GM12891 (cell line): ENCODE measurements around the gene SDK1.

Experiments used
- DNase-seq: peaks from one replicate; pipeline ENCODE4 v3.0.0; 2011; ENCODE audit warnings: low spot score; ENCODE audit not compliant: insufficient read length
- FAIRE-seq: peaks from 2 replicates; lab custom pipeline; 2011; peaks lifted over from hg19 to GRCh38; lab: Jason Lieb, UNC
- PAX5 ChIP-seq: IDR thresholded peaks from 2 replicates; pipeline ENCODE4 v1.6.1; 2011; ENCODE audit warnings: low read length, moderate library complexity, mild to moderate bottlenecking; ENCODE audit not compliant: insufficient read depth, severe bottlenecking
- POLR2A ChIP-seq: IDR thresholded peaks from 2 replicates; pipeline ENCODE4 v1.6.1; 2011; ENCODE audit warnings: low read depth, low read length, control low read depth
- POLR2AphosphoS5 ChIP-seq: IDR thresholded peaks from 2 replicates; pipeline ENCODE4 v1.6.1; 2011; ENCODE audit warnings: low read depth, low read length, control low read depth
- POU2F2 ChIP-seq: IDR thresholded peaks from 2 replicates; pipeline ENCODE4 v1.6.1; 2011; ENCODE audit warnings: low read depth, mild to moderate bottlenecking, control low read depth, low read length, moderate library complexity
- SPI1 ChIP-seq: IDR thresholded peaks from 2 replicates; pipeline ENCODE4 v1.6.1; 2011; ENCODE audit warnings: low read depth, low read length, control low read depth
- TAF1 ChIP-seq: IDR thresholded peaks from 2 replicates; pipeline ENCODE4 v1.6.1; 2011; ENCODE audit warnings: low read depth, low read length, control low read depth

Gene SDK1

GRCh38 chr7:4021413-4021812, 720.4 kb downstream of the SDK1 start:
- FAIRE-seq (no peak), DNase-seq (no peak)
- TF ChIP-seq PAX5, result no peak
- no peak for TF ChIP-seq POLR2A
- no peak for TF ChIP-seq POLR2AphosphoS5

GRCh38 chr7:4022265-4022664, 721.2 kb downstream of the SDK1 start:
- DNase-seq, result no peak
- no peak for TF ChIP-seq TAF1
- no peak for TF ChIP-seq POLR2AphosphoS5
- no peak for TF ChIP-seq POLR2A
- no peak for TF ChIP-seq POU2F2
- no peak for TF ChIP-seq PAX5
- no peak for TF ChIP-seq SPI1
- no peak for FAIRE-seq

GRCh38 chr7:4023502-4023901, 722.5 kb downstream of the SDK1 start:
- DNase-seq, result no peak
- FAIRE-seq, result no peak
- TF ChIP-seq PAX5 (no peak), POLR2AphosphoS5 (no peak), POLR2A (no peak), POU2F2 (no peak), SPI1 (no peak)

GRCh38 chr7:4024133-4024532, 723.1 kb downstream of the SDK1 start:
- TF ChIP-seq PAX5 (no peak), TAF1 (no peak), POU2F2 (no peak), POLR2AphosphoS5 (no peak), POLR2A (no peak)
- FAIRE-seq, result no peak

GRCh38 chr7:4024806-4025205, 723.8 kb downstream of the SDK1 start:
- no peak for DNase-seq
- FAIRE-seq, result no peak
- no peak for TF ChIP-seq TAF1
- no peak for TF ChIP-seq SPI1
- no peak for TF ChIP-seq POLR2A
- TF ChIP-seq POU2F2, result no peak
- TF ChIP-seq PAX5, result no peak
- TF ChIP-seq POLR2AphosphoS5, result no peak

More at GRCh38 chr7:4024133-4024532, 723.1 kb downstream of the SDK1 start:
- DNase-seq, result no peak

- FAIRE-seq (no peak), DNase-seq (no peak)
- TF ChIP-seq PAX5 (no peak), POU2F2 (no peak), POLR2AphosphoS5 (no peak), SPI1 (no peak), TAF1 (no peak), POLR2A (no peak)
These were observed 724.2 kb downstream of the SDK1 start for GRCh38 chr7:4025210-4025609.

- DNase-seq, result no peak
- TF ChIP-seq PAX5 (no peak), POU2F2 (no peak), SPI1 (no peak), TAF1 (no peak), POLR2A (no peak), POLR2AphosphoS5 (no peak)
- no peak for FAIRE-seq
These were observed 724.9 kb downstream of the SDK1 start for GRCh38 chr7:4025694-4026615.

GRCh38 chr7:4026941-4027486, 726.0 kb downstream of the SDK1 start:
- TF ChIP-seq PAX5, result no peak
- TF ChIP-seq TAF1, result no peak
- TF ChIP-seq POLR2A, result no peak
- no peak for TF ChIP-seq POU2F2
- no peak for TF ChIP-seq POLR2AphosphoS5
- TF ChIP-seq SPI1, result no peak
- FAIRE-seq (no peak), DNase-seq (no peak)

GRCh38 chr7:4028221-4028620, 727.2 kb downstream of the SDK1 start:
- DNase-seq (no peak), FAIRE-seq (no peak)
- TF ChIP-seq POLR2A (no peak), SPI1 (no peak), PAX5 (no peak), POU2F2 (no peak), TAF1 (no peak), POLR2AphosphoS5 (no peak)
